SKM-1 treated with dmso at 0.1 percent for 144 hours (cell line): ENCODE results near the gene MARK1.

Source experiments
- DNase-seq: peaks from one replicate; lab custom pipeline; 2025; ENCODE audit not compliant: unreplicated experiment; lab: John Stamatoyannopoulos, UW

Gene MARK1

DNA sequence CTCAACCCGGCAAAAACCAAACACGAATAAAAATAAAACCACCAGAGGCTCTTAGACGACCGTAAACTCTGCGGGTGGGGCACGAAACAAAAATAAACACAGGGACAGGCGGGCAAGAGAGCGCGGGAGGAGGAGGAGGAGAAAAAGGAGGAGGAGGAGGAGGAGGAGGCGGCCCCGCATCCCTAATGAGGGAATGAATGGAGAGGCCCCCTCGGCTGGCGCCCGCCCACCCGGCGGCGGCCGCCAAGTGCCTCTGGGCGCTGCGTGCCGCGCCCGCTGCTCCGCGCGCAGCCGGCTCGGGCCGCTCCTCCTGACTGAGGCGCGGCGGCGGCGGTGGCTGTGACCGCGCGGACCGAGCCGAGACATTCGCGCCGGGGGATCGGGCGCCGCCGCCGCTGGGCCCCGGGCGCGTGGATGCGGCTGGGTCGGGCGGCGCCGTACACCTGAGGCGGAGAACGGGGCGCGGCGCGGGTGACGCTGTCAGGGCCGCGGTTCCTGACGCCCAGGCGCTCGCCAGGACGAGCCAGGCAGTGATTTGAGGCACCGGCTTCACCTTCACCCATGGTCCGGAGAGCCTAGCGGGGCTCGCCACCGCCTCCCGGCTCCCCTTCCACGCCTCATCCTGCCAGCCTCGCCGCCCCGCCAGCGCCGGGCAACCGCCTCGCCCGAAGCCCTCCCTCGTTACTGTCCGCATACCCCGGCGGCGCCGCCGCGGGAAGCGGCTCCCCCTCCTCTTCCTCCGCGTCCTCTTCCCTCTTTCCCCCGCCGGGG, at the start of gene MARK1:
Gene MARK1 (plus strand): TSS at position 229 of the 771 bp plus-strand sequence. CDS start 687 bp downstream, outside the sequence.
- peak; percentile 24 for DNase-seq

DNA sequence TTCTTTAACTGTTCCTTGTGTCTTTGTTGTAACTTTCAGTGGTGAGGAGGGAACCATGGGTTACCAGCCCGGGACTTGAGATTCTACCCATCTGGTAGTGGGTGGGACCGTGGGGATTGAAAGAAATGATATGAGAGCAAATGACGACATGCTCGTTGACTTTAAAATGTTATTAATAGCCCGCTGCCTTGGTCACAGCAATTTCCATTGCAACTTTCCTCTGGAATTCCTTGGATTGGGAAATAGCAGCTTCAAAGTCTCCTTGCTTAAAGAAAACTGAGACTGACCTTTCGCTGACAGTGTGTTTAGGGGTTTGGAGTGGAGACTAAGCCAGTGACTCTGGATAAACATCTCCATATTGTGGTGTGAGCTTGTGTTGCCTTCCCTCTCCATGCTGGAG, 44.2 kb upstream of the MARK1 start:
- no peak for DNase-seq

DNA sequence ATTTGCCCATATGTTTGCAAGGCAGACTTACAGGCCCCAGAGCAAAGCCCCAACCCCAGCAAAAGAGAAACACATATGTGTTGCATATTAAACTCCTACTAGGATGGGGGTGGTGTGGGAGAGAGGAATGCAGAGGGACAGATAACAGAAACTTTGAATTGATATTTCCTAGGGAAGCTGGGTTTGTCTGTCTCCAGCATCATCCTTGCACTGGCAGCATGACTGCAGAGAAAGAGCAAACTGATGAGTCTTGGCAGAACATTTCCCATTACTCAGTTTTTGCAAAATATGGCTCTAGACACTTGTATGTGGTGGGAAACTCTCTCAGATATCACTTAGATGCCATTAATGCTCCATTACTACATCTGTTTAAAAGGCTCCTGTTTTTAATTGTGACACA, 43.8 kb upstream of the MARK1 start:
- DNase-seq, result no peak

DNA sequence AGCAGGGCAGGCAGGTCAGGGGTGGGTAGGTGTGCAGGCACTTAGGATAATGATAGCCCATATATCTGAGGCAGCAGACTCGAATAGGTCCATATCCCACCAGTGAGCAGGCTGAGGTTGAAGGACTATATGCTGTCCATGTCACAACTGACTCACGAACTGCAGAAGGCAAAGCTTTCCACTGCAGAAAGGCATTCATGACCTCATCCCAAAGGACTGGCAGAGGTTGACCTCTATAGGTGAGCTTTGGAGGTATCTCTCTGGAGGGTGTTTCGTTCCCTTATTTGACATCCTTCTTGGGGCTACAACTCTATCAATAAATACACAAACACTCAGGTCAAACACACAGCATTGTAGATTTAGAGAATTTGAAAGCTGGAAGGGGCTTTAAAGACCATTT, 42.8 kb upstream of the MARK1 start:
- no peak for DNase-seq

DNA sequence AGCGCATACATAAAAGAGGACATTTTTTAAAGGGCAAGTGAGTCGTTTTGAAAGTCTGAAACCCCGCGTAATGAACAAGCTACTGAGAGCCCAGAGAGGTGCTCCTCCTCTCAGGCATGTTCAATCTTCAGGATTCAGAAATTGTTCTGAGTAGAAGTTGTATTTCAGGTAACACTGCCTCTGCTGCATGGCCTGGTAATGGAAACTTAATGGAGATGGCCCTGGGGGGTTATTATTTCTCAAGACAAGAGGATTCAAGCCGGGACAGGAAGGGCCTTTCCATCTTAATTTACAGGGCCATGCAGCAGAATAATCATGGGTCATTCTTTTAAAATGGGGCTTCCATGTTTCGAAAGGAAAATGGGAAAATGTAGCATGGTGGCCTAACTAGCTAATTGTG, 42.1 kb upstream of the MARK1 start:
- DNase-seq, result no peak

DNA sequence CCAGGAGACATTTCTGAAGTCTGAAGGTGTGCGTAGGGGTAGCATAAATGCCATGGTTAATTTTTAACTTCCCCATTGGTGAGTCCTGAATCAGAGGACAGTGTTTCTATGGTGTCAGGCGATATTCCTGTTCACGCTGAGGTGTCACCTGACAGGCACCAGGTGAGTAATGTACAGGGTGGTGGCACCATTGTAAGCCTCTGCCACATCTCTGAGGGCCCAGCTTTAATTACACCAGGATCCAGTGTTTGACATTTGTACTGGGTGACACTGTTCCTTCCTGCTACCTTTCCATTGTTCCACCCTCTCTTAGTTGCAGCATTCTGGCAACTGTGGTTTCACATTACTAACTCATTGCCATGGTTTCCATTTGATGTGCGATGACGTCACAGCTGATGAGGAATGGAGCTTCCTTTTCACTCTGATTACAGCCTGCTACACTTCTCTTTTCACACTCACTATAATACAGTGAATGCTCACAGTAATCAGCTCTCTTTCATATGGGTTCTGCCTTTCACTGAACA, 40.6 kb upstream of the MARK1 start:
- DNase-seq, result peak; percentile 66

DNA sequence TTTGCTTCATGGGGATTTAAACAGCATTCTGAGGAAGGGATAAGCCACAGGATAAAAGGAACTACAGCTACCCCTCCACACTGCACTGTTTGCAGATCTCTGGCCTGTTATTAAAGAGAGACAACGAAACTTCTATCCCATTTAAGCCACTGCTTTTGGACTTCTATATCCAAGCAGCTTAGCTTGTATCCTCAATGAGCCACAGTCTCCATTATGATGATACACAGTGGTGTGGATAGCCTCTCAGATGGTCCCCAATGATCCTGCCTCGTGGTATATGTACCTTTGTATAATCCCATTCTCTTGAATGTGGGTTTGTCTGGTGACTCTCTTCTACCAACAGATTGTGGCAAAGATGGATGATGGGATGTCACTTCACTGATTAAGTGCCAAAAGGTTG, 36.0 kb upstream of the MARK1 start:
- DNase-seq, result no peak

DNA sequence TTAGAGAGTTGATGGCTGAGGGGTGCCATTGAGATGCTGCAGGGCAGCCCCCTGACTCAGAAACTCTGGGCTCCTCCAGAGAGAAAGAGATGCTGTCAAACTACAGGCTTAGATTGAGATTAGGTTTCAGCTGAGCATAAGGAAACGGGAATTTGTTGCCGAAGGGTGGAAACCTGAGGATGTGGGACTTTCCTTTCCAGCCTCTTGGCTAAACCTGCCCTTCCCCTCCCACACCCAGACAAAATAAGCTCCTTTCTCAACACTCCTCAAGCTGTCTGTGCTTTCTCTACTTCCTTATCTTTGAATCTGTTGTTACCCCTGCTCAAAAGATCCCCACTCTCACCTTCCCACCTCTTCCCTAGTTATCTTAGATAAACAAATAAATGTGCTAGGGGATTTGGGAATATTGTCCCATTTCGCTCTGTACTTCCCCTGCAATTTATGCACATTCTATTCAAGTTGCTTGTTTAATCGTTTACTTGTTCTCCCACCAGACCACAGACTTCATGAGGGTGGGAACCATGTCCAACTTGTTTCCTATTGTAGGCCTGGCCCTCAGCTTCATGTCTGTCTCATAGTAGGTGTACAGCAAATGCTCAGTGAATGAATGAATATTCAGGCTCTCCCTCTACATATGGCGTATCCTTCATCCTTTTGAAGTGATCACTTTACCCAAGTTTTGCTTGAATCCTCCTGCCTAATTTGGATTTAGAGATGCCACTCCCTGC, 30.6 kb upstream of the MARK1 start:
- DNase-seq, result no peak

DNA sequence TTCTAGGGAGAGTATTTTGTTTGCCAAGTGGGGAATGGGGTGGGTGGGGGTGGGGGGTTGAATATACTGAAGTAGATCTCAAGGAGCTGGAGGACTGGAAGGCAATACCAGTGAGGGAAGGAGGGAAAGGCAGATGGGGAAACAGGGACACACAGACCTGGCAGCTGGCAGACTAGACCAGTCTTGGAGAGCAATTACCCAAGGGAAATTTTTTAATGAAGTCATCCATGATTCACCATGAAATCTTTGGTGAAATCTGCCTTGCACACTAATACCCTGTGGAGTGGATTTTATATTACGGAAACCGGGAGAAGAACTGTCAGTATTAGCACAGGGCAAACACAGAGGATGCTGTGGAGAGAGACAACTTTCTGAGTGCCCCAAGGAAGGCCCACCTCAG, 29.7 kb upstream of the MARK1 start:
- DNase-seq, result no peak

DNA sequence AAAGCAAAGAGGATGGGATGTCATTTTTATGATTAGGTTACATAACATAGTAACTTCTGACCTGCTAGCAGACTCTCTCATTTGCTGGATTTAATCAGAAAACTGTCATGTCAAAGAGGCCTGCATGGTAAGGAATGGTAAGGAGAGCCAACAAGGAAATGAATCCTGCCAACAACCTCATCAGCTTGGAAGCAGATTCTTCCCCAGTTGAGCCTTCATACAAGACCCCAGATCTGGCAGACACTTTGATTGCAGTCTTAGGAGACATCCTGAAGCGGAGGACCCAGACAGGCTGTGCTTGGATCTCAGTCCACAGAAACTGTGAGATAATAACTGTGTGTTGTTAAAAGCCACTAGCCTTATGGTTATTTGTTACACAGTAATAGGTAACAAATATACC, 27.6 kb upstream of the MARK1 start:
- DNase-seq, result no peak

DNA sequence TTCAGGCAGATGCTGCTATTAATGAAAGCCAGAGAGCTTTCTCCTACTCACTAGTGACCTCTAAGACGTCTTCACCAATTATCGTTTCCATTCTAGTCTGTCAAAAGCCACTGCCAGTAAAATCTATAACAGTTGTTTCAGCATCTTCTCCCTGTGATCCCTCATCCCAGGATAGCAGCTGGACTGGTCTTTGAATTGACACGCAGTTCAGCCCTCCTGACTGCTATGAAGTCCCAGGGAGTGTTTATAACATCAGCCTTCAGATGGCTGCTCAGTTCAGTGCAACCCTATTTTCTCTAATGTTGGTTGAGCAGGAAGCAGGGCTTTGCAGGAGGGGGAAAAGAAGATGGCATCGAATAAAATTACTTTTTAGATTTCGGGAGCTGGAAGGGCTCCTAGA, 23.6 kb upstream of the MARK1 start:
- no peak for DNase-seq

DNA sequence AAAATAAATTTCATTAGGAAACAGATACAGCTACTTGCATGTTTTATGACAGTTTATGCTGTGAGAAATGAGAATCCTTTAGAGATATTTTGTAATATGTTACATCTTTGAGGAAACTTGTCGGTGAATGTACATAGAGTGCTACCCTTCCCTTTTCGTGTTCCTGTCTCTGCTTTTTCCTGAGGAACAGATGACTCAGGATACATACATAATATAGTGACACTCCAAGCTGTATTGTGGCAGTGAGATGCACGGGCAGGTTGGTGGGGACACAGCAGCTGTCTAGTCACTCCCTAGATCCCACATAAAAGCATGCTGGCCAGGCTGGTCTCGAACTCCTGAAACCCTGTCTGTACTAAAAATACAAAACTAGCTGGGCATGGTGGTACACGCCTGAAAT, 20.9 kb upstream of the MARK1 start:
- DNase-seq, result no peak

DNA sequence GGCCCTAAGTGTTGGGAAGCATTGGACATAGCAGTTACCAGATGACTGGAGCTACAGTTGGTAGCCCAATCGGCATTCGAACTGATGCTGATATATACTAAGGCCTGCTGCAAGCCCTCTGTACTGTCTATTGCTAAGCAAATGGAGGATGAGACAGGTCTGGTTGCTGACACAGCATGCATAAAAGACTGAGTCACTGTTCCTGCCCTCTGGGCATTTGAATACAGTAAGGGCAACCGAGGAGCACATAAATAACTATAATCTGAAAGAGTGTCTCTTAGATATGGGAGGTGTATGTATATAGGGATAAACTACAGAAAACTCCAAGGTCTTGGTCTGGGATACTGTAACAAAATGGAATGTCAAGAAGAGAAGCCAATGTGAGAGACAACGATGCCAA, 16.8 kb upstream of the MARK1 start:
- no peak for DNase-seq

DNA sequence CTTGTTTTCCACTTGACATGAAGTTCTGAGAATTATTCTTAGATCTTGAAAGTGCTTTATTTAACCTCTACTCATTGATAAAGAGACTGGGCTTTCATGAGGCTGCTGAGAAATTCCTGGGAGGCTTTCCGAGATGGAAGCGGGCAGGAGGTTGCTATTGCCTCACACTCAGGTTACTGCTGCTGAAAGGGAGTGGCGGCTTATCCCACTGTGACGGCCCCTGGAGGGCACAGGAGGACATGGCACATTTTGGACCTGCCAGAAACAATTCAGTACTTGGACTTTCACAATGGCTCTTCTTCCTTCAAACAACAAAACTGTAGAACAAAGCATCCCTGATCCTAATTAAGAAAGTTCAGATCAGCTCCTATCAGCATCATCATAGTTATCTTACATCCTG, 16.2 kb upstream of the MARK1 start:
- DNase-seq, result no peak

DNA sequence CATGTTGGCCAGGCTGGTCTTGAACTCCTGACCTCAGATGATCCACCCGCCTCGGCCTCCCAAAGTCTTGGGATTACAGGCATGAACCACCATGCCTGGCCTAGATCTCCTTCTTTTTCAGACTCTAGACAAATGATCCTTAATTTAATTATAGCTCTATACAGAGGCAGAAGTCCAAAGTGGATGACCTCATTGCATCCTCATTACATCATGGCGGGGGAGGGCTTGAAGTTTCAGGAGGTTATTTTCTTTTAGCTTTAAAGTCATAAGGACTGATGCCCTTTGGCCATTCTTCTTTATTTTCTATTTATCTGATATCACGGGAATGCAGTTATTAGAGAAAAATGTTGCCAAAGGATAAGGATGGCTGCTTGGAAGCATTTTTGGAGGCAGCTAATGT, 14.1 kb upstream of the MARK1 start:
- DNase-seq, result no peak

DNA sequence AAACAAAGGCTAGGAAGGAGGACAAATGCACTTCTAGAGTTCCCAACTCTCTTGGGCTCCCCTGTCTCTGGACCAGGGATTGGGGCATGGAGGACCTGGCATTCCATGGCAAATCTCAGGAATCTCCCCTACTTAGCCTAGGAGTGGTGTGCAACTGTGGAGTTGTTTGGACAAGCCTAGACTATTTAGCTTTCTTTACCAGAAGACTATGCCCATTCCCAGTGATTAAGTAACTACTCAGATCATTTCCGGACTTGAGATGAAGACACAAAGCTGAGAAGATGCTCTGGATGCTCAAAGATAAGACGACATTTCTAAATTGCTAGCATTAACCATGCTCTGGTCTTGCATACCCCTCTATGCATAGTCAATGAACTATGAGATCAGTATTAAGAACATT, 13.7 kb upstream of the MARK1 start:
- DNase-seq, result no peak

DNA sequence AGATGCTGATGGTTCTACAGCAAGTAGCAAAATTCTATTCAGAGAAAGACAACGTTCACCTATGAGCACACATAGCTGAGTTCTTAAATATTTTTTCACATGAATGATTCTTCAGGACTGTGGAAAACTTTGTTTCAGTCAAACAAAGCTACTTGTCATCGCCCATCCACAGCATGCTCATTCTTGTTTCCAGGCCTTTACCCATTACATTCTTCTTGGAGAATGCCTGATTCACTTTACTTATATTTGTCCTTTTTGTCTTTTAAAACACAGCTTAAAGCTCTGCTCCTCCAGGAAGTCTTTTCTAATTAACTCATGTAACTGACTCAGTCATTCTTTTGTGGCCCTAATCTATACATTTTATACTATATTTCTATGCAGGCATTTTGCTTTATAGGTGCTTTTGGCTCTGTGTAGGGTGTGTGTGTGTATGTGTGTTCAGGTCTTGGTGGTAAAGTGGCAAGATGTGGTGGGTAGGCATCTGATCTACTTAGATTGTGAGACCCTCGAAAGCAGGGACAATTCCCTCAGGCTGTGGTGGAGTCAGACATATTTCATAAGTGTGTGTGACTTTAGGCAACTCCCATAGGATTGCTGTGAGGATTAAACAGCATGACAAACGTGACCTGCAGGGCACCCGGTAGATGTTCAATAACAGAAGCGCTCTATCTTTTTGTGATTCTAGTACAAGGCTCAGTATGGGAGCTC, 11.8 kb upstream of the MARK1 start:
- no peak for DNase-seq

DNA sequence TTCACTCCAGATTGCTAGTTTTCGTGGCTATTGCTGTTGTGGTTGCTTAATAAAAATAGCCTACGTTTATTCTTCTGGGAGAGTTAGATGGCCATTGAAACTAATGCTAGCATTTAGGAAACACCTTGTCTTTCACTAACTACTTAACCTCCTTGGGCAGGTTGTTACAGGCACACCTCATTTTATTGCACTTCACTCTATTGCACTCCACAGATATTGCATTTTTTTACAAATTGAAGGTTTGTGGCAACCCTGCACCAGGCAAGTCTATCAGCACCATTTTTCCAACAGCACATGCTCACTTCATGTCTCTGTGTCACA, 11.3 kb upstream of the MARK1 start:
- no peak for DNase-seq

DNA sequence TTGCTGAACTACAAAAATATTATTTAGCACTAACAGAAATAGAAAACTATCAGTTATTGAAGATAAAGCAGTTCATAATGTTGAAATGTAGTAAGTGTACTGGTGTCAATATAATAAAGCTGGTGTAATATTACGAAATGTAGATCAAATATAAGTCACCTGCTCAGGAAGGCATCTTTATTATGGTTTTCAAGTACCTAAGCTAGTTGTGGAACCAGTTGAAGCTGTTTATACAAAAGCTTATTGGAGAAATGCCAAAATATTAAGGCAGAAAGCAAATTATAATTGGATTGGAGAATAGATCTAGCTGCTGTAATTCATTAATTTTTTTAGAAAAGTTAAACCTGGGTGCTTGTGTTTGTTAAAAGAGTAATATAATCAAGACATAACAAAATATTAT, 6.2 kb upstream of the MARK1 start:
- DNase-seq, result no peak

DNA sequence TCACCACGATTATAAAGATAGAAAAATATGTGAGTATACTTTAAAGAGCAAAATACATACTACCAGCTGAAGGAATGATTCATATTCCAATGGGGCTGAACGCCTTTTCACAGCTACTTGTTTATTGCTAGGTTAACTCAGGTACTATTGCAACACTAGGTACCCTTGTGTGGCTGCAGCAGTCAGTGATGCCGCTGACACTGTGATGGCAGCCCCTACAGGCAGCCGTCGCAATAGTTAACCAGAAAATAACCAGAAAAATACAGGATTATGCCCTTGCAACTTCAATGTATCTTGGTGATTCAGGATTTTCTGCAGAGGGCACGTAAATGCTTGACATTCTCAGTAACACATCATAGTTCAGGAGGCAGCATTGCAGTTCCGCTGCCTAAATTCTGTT, 1.6 kb upstream of the MARK1 start:
- DNase-seq, result no peak

DNA sequence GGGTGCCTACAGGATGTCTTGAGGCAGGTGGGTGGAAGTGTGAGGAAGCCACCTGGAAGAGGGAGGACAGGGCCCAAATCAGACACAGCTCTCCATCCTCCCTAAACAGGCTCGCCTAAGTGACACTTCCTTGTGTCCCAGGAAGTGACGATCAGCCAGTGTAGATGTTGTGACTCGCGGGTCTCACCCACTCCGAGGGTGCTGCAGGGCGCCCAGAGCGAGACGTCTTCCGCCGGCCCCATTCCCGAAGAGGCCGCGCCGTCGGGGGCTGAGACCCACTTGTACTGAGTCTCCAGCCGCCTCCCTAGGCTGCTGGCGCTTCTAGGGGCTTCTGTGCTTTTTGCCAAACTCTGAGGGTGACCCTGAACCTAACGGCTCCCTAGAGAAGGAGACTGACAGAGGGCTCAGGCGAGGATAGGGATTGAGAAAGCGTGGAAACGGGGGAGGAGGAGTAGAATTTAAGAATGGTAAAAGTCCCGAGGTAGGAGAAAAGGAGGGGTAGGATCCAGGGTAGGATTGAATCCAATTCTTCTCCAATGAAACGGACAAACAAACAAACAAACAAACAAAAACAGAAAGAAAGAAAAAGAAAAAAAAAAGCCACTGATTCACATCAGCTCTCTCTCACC, 543 bp upstream of the MARK1 start:
- no peak for DNase-seq
